HG02759 (cell line): ENCODE results near the gene SCAI.
"Not testable (repeated sequence)": the region's sequence is repeated elsewhere in the genome, so short reads cannot be mapped to it uniquely, and the experiment has no call there.

Experiments
- ATAC-seq: cut with Tn5 transposase; IDR thresholded peaks from one replicate; pipeline ENCODE4 v1.9.1; 2021; ENCODE audit warnings: mild to moderate bottlenecking, moderate library complexity; ENCODE audit not compliant: unreplicated experiment

SCAI gene

GRCh38 chr9:125143377-125144090 lies at the start of gene SCAI:
Gene SCAI, minus strand, starts transcription at chr9:125143528. Its CDS starts 91 bp downstream, at chr9:125143437.
- peak; percentile 97 for ATAC-seq

- no peak for ATAC-seq
These were observed 47.1 kb upstream of the SCAI start for GRCh38 chr9:125190361-125190801.

DNA sequence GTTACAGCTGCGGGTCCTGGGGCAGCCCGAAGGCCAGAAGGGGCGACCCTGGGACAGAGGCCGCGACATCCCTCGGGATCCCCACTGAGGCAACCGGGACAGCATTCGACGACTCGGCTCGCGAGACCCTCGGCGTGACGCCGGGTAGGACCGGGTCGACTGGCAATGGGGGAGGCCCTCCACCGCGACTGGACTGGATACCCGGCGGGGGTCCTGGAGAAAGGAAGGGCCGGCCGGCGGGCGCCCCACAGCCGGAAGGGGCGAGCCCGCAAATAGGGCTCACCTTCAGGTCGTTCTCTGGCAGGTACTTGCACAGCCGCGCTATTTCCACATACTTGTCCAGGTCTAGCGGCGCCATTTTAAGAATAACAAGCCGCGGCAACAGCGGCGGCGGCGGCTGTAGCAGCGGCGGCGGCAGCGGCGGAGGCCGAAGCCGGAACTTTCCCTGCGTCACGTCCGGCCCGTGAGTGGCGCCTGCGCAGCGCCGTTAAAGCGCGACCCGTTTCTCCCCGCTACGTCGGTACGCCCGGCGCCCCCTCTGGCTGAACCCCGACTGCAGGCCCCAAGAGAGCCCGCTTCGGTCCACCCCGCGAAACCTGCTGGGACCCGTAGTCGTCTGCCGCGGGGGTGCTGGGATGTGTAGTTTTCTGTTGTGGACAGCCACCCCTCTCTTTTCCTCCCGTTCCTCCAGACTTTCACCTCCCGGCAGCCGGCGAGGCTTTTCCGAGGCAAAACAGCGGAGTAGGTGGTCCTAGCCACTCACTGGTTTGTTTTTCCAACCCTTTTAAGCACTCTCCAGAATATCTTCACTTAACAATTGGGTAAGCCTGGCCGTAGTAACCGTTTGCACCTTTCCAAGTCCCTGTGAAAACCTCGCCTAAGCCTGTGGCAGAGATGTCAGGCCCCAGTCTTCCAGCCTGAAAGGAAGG lies 46.3 kb upstream of the SCAI start, which contains the start of gene PPP6C:
Gene PPP6C (minus strand): TSS at position 443 of the 929 bp plus-strand sequence. CDS start 85 bp downstream, at position 358.
- peak; percentile 98 for ATAC-seq

DNA sequence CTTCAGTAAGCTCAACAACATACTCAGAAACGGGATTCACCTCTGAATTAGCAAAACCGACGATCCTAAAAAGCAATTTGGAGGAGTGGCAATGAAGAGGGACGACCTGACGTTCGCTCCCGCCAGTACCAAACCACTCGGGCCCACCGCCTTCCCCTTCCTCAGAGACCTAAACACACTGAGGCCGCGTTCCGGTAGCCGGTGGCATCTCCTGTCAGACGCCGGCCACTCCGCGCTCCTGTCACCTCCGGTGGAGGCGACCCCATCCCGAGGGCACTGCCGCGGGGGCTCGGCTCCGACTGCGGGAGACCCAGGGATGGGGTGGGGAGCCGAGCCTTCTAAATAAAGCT lies 45.7 kb upstream of the SCAI start:
- peak; percentile 13 for ATAC-seq

GRCh38 chr9:125183561-125183960 lies 40.2 kb upstream of the SCAI start:
- ATAC-seq = no peak

GRCh38 chr9:125183054-125183453 lies 39.7 kb upstream of the SCAI start:
- ATAC-seq = no peak

DNA sequence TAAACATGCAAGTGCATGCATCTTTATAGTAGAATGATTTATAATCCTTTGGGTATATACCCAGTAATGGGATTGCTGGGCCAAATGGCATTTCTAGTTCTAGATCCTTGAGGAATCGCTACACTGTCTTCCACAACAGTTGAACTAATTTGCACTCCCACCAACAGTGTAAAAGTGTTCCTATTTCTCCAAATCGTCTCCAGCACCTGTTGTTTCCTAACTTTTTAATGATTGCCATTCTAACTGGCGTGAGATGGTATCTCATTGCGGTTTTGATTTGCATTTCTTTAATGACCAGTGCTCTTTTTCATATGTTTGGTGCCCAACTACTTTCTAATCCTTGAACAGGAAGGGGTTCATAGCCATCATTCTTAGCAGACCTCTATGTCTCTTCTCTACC lies 38.4 kb upstream of the SCAI start:
- ATAC-seq = not testable (repeated sequence)

DNA sequence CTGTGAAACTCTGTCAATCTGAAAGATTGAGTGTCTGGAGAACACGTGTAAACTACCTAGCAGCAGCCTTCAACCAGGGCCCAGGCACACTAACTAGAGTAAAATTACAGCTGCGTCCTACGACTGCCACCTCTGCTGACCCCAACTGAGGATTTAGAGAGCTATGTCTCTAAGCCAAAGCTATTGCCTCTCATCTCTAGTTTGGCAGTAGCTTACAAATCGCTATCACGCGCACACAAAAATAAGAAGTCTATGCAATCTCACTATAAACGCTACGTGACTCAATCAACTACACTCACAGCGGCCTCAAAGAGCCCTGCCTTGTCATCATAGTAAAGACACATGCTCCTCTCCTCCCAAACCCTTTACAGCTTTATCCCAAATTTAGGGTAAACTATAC lies 37.5 kb upstream of the SCAI start:
- no peak for ATAC-seq

DNA sequence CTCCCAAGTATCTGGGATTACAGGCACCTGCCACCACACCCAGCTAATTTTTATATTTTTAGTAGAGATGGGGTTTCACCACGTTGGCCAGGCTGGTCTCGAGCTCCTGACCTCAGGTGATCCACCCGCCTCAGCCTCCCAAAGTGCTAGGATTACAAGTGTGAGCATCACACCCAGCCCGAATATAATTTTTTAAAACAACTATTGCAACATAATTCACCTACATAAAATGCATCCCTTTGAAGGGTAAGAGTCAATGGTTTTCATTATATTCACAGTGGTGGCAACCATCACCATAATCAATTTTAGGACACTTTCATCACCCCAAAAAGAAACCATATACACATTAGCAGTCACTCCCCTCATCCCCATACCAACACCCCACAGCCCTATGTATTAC lies 36.4 kb upstream of the SCAI start:
- ATAC-seq = not testable (repeated sequence)

DNA sequence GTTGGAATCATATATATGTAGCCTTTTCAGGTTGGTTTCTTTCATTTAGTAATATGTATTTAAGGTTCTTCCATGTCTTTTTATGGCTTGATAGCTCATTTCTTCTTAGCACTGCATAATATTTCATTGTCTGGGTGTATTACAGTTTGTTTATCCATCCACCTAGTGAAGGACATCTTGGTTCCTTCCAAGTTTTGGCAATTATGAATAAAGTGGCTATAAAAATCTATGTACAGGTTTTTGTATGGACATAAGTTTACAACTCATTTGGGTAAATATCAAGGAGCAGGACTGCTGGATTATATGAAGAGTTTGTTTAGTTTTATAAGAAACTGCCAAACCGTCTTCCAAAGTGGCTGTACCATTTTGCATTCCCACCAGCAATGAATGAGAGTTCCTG lies 34.6 kb upstream of the SCAI start:
- ATAC-seq = no peak

GRCh38 chr9:125176636-125177035 lies 33.3 kb upstream of the SCAI start:
- ATAC-seq = no peak

DNA sequence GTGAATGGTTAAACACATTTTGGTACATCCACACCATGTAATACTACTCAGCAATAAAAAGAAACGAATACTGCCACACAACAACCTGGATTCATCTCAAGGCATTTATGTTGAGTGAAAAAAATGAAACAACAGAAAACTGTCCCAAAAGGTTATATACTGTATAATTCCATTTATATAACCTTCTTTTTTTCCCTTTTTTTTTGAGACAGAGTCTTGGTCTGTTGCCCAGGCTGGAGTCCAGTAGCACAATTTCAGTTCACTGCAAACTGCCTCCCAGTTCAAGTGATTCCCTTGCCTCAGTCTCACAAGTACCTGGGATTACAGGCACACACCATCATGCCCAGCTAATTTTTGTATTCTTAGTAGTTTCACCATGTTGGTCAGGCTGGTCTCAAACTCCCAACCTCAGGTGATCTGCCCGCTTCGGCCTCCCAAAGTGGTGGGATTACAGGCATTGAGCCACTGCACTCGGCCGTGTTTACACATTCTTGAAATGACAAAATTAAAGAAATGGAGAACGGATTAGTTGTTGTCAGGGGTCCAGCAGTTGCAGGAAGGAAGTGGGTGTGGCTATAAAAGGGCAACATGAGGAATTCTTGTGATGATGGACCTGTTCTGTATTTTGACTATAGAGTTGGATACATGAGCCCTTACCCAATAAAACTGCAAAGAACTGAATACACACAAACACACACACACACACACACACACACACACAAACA lies 28.9 kb upstream of the SCAI start:
- no peak for ATAC-seq

- no peak for ATAC-seq
These were observed 26.6 kb upstream of the SCAI start for GRCh38 chr9:125169895-125170294.

- no peak for ATAC-seq
These were observed 23.4 kb upstream of the SCAI start for GRCh38 chr9:125166762-125167161.

DNA sequence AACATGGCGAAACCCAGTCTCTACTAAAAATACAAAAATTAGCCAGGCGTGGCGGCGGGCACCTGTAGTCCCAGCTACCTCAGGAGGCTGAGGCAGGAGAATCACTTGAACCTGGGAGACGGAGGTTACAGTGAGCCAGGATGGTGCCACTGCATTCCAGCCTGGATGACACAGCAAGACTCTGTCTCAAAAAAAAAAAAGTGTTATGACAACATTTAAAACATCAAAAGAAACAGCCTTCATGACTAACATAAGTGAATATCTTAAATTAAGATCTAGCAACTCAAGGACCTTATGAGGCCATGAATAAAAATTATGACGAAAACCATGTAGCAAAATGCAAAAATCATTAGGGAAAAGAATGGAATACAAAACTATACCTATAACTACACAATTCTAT lies 19.6 kb upstream of the SCAI start:
- ATAC-seq = not testable (repeated sequence)

DNA sequence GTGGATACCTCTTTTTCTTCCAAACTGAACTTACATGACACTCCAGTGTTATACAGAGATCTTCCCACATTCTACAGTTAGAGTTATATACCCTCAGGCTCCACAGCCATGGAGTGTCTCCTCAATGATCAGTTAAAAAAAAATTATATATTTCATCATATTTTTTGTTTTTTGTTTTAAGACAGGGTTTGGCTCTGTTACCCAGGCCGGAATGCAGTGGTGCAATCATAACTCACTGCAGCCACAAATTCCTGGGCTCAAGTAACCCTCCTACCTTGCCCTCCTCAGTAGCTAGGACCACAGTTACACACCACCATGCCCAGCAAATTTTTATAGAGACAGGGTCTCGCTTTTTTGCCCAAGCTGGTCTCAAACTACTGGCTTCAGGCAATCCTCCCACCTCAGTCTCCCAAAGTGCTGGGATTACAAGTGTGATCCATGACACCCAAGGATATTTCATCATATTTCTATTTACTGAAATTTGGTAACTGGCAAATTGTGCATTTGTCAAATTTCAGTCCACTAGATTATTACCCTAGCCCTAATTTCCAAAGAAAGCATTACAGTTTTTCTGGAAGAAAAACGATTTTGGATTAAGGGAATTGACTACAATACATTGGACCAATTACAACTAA lies 18.1 kb upstream of the SCAI start:
- no peak for ATAC-seq

DNA sequence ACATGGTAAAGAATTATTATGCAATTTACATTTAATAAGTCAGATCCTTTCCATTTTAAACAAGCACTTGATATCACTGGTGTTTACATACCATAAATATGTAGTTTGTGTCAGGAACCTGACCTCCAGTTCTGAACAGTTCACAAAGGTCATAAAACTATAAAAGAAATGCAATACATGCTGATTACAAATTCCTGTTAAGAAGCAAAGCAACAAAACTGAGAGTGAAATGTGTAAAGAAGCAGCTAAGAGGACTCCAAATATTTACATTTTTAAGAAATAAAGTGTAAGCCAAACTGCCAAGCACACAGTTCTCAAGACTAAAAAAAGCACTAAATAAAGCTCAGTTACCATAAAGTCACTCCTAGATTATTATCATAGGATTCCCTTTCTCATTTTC lies 17.4 kb upstream of the SCAI start:
- no peak for ATAC-seq

GRCh38 chr9:125156551-125156950 lies 13.2 kb upstream of the SCAI start:
- ATAC-seq = no peak

DNA sequence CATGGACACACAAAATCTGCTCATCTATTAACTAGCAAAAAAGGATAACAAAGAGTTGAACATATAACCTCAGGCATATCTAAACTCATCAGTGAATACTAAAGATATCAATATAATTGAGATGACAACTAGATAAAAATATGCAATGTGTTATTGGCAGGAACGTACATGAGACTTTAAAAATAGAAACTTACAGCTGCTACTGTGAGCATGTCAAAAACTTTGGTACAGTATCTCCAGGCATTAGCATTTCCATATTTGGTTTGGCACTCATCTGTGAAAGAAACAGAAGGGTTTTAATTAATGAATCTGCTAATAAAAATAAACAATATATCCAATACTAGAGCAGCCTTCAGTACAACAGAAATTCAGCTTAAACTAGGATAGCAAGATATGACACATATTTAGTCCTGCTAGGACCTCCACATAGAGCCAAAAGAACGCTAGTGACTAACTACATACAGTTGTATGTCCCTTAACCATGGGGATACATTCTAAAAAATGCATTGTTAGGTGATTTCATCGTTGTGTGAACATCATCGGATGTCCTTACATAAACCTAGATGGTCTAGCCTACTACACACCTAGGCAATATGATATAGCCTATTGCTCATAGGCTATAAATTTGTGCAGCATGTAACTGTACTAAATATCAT lies 10.5 kb upstream of the SCAI start:
- ATAC-seq = no peak

DNA sequence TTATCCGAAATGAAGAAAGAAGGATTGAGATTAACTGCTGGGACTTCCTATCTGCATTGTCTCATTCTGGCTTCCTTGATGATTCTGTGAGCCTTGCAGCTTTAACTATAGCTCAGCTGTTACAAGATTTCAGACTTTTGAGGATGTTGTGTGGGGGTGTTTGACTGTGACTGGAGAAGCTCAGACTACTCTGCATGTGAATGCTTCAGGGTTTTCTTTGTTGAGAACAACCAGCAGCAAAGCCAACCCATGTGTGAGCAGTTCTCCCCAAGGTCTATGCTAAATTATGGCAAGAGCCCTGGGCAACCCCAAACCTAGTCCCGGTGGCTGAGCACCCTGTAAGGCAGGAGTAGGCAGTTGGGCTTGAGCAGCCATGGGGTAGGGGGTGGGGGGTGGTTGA lies 8.4 kb upstream of the SCAI start:
- ATAC-seq = no peak
